GM19351 (cell line): Measurements from ENCODE around the gene ME3.
"Not testable (repeated sequence)": the region's sequence is repeated elsewhere in the genome, so short reads cannot be mapped to it uniquely, and the experiment has no call there.

ENCODE experiments used
- ATAC-seq: cut with Tn5 transposase; IDR thresholded peaks from one replicate; pipeline ENCODE4 v1.9.1; 2021; ENCODE audit warnings: mild to moderate bottlenecking, moderate library complexity; ENCODE audit not compliant: unreplicated experiment

Gene ME3

GRCh38 chr11:86444981-86445380 lies 227.4 kb downstream of the ME3 start:
- ATAC-seq, result no peak

GRCh38 chr11:86443415-86443814 lies 229.0 kb downstream of the ME3 start:
- peak; percentile 27 for ATAC-seq

DNA sequence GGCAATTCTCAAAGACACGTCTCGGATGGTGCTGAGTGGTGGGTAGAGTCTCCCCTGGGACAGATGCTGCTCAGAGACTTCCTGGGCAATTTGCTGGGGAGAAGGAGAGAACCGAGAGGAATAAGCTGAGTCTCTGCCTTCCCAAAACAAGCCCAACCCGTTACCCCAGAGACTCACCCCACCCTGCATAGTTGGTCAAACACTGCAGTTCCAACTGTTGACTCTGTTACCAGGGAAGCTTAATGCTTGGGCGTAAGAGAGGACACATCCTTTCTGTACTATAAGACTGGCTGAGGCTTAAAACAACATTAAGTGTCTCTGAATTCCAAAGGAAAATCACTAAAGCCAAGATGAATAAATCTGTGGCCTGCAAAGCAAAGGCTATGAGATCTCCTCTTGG lies 229.6 kb downstream of the ME3 start:
- no peak for ATAC-seq

DNA sequence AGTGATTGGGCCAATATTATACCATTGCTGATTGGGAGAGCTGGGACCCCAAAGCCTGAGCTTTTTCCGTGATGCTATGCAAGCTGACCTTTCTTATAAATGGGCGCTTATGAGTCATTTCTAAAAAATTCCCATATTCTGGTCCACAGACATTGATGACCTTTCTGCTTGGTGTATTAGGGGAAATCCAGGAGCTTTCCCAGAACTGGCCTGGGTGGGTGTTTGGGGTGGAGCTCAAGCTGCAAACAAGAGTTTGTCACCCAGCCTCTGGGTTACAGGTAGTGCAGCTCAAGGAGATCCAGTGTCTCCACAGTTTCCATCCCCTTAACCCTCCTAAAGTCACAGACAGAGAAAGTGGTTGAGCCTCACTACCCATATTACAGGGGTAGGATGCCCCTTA lies 230.0 kb downstream of the ME3 start:
- ATAC-seq, result no peak

DNA sequence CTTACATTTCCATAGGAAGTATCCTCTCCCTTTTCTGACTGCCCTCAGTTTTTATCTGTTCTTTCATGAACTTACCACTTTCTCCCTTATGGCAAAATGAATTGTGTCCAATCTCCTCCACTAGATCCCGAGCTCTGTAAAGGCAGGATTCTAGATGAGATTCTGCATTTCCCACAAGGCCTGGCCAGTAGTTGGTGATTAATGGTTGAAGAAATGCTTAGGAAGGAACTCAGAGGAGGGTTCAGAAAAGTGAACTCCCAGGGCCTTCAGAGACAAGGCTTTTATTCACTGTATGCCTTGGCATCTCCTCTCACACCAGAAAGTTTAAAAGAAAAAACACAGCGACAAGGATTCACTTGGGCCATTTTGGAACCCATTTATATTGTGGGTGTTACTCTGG lies 231.6 kb downstream of the ME3 start:
- ATAC-seq, result no peak

DNA sequence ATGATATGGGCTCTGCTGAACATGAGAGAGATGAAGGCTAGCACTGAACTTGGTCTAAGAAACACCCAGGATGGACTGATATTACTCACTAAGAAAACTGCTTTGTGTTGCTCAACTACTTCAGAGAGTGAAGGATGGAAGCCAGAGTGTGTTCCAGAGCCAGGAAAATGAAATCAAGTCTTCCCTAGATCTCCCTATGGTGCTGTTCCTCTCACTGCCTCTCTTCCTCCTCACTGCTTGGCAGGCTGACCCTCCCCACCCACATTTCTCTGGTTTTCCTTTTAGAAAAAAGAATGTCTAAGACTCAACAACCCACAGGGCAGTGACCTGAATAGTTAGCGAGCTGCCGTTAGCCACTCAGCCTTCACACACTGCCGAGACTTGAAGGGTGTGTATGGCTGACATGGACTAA lies 232.1 kb downstream of the ME3 start:
- no peak for ATAC-seq

GRCh38 chr11:86438685-86439084 lies 233.7 kb downstream of the ME3 start:
- no peak for ATAC-seq

- no peak for ATAC-seq
Measured at GRCh38 chr11:86435711-86436110, 236.7 kb downstream of the ME3 start.

- not testable (repeated sequence) for ATAC-seq
Measured at GRCh38 chr11:86433361-86434095, 238.9 kb downstream of the ME3 start.

DNA sequence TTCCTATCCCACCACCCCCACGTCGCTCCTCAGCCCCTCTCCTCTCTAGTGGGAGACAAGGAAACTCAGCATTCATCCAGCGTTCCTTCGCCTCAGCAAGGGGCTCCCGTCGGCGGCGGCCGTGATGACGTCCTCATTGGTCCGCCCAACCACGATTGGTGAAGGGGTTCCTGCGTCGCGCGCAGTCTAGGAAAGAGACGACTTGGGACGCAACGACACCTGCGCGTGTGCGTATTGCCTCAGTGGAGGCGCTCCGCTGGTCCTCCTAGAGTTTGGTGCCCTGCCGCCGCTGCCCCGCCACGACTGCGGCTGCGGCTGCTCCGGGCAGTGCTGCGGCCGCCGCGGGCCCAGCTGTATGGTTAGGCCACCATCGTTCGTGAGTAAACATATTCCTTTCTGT lies 241.2 kb downstream of the ME3 start:
- ATAC-seq, result no peak

GRCh38 chr11:86427441-86427840 lies 245.0 kb downstream of the ME3 start:
- no peak for ATAC-seq

GRCh38 chr11:86423488-86423887 lies 248.9 kb downstream of the ME3 start:
- not testable (repeated sequence) for ATAC-seq

DNA sequence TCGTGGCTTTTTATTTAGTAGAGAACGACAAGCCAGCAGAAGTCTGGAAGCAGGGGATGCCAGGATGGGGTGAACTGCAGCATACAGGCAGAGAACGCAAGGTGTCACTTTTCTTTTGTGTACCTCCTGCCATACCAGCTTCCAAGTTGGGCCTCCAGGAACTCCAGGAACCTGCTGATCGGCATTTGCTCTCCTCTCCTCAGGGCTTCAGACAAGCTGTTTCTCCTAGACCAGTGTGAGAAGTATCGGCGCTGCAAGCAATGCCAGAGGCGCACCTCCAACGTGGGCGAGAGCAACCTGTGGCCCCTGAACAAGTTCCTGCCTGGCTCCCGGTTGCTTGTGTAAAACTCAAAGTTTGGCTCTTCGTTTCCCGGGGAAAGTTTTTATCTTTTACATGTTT lies 250.0 kb downstream of the ME3 start:
- ATAC-seq, result no peak

GRCh38 chr11:86421946-86422345 lies 250.5 kb downstream of the ME3 start:
- ATAC-seq, result no peak

DNA sequence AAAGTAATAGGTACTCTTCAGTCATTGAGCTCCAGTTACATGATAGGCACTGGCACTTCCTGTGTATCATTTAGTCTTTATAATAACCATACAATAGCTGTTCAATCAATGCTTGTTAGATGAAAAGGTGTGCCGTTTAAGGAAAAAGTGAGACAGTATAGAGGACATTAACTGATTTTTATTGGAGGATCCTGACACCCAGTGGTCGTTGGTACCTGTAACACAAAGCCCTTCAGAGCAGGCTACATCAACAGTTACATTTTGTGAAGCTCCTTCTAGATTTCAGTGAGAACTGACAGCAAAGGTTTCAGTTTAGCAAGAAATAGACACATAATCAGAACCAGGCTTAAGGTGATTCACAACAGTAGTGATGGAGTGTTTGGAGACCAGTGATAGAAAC lies 253.5 kb downstream of the ME3 start:
- ATAC-seq, result peak; percentile 57

GRCh38 chr11:86418513-86418912 lies 253.9 kb downstream of the ME3 start:
- ATAC-seq, result peak; percentile 34

GRCh38 chr11:86418106-86418505 lies 254.3 kb downstream of the ME3 start:
- no peak for ATAC-seq

GRCh38 chr11:86416951-86417350 lies 255.5 kb downstream of the ME3 start:
- not testable (repeated sequence) for ATAC-seq

DNA sequence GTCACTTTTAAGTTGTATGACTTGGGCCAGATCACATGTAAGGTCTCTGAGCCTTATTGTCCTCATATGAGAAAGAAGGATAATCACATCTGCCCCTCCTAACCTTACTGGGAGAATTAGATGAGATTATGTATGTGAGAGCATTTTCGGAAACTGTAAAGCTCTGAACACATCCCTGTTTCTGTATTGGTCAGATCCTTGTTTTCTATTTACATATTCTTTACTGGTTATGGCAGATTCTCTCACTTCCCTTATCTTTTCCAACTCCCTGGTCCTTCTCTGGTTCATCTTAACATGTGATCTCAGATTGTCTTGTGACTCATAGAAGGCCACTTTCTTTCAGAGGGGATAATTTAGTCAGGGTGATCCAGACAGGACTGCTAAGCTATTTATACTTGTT lies 255.9 kb downstream of the ME3 start:
- no peak for ATAC-seq

DNA sequence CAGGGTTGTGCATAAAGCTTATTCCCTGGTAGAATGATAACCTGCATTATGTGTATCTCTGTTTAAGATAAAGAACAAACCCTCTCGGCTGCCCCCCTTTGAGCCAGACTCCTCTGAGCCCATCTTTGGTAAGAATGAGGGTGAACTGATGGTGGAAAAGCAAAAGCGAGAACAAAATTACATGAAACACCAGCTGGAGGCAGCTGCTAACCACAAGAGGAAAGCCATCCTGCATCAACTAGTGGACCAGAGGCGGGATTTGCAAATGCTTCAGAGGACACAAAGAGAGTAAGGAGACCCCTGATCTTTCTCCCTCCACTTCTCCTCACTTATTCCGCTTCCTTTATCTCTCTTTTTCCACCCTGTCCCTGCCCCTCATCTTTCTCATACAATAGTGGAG lies 257.4 kb downstream of the ME3 start:
- no peak for ATAC-seq

GRCh38 chr11:86414032-86414431 lies 258.4 kb downstream of the ME3 start:
- ATAC-seq, result no peak

DNA sequence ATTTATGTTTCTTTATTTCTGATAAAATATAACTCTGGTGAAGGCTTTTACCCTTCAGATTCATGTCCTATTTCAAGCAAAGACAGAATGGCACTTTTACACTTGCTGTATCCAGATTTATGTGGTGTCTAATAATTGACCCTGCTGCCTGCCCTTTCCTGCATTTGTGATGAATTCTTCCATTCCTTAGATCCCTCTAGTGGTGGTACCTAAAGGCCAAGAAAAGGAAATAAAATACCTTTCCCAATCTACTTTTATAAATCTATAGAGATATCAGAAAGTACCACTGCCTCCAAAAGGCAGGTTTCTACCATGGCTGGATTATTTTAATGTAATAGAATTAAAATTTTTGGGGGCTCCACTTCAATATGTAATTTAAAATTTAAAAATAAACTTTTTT lies 263.6 kb downstream of the ME3 start:
- ATAC-seq, result no peak

GRCh38 chr11:86403458-86403857 lies 269.0 kb downstream of the ME3 start:
- ATAC-seq, result no peak
